PFSK-1 (cell line): ENCODE results near the gene MRPS15.

Experiments
- FOXP2 ChIP-seq: optimal IDR thresholded peaks from 2 replicates; pipeline ENCODE3; 2011; ENCODE audit warnings: borderline replicate concordance, control low read depth, inconsistent platforms; ENCODE audit not compliant: insufficient read depth; ENCODE audit errors: extremely low read length, extremely low read depth
- POLR2AphosphoS5 ChIP-seq: IDR thresholded peaks from 2 replicates; pipeline ENCODE4 v1.6.1; 2012; ENCODE audit warnings: low read depth, mild to moderate bottlenecking, control low read depth, low read length, moderate library complexity
- SIN3A ChIP-seq: IDR thresholded peaks from 2 replicates; pipeline ENCODE4 v1.6.1; 2012; ENCODE audit warnings: mild to moderate bottlenecking, low read length, moderate library complexity, borderline replicate concordance; ENCODE audit not compliant: insufficient read depth
- TAF1 ChIP-seq: IDR thresholded peaks from 2 replicates; pipeline ENCODE4 v1.6.1; 2012; ENCODE audit warnings: low read length, control low read depth, borderline replicate concordance; ENCODE audit not compliant: insufficient read depth
- TF ChIP-seq, protein P1 (sequence below), 2 experiments: IDR thresholded peaks; 2 replicates each; pipeline versions ENCODE4 v1.6.1 to v1.8.0; 2011 to 2012; ENCODE audit warnings: low read depth in 2 of 2, low read length in 2 of 2, control low read depth in 1 of 2, inconsistent platforms in 1 of 2, mild to moderate bottlenecking in 1 of 2, moderate library complexity in 1 of 2; ENCODE audit not compliant: insufficient read depth in 1 of 2

Gene MRPS15

DNA sequence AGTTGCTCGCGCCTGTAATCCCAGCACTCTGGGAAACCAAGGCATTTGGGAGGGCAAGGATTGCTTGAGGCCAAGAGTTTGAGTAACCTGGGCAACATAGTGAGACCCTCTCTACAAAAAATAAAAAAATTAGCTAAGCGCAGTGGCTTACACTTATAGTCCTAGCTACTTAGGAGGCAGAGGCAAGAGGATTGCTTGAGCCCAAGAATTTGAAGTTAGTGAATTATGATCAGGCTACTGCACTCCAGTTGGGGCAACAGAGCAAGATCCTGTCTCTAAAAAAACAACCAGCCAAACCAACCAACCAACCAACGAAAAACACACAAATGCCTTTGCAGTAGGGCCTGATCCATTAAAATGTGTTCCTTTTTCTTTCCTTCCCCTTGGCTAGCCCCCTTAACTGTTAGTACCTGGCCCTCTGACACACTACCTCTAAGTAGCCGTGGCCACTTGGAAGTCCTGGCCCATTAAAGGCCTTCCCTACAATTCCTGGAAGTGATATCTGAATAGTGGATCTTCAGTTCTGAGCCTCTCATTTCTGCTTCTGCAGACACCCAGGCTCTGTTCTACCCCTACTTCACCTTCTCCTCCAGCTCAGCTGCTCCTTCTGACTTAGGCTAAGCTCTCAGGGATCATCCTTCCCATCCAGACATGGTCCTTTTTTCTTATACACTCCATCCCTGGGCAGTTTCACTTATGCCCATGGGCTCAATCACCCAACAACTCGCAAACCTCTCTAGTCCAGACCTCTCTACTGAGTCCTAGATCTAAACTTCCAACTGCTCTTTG, 10.4 kb downstream of the MRPS15 start:
- no peak for TF ChIP-seq TAF1
- no peak for TF ChIP-seq SIN3A
- TF ChIP-seq FOXP2 = no peak
- TF ChIP-seq, protein P1, sequence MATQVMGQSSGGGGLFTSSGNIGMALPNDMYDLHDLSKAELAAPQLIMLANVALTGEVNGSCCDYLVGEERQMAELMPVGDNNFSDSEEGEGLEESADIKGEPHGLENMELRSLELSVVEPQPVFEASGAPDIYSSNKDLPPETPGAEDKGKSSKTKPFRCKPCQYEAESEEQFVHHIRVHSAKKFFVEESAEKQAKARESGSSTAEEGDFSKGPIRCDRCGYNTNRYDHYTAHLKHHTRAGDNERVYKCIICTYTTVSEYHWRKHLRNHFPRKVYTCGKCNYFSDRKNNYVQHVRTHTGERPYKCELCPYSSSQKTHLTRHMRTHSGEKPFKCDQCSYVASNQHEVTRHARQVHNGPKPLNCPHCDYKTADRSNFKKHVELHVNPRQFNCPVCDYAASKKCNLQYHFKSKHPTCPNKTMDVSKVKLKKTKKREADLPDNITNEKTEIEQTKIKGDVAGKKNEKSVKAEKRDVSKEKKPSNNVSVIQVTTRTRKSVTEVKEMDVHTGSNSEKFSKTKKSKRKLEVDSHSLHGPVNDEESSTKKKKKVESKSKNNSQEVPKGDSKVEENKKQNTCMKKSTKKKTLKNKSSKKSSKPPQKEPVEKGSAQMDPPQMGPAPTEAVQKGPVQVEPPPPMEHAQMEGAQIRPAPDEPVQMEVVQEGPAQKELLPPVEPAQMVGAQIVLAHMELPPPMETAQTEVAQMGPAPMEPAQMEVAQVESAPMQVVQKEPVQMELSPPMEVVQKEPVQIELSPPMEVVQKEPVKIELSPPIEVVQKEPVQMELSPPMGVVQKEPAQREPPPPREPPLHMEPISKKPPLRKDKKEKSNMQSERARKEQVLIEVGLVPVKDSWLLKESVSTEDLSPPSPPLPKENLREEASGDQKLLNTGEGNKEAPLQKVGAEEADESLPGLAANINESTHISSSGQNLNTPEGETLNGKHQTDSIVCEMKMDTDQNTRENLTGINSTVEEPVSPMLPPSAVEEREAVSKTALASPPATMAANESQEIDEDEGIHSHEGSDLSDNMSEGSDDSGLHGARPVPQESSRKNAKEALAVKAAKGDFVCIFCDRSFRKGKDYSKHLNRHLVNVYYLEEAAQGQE (IDR thresholded peaks at IDR 0.05; ENCODE audit: insufficient read depth in 1 of 2, low read depth in 2 of 2, low read length in 2 of 2) = no peak
- no peak for TF ChIP-seq POLR2AphosphoS5

DNA sequence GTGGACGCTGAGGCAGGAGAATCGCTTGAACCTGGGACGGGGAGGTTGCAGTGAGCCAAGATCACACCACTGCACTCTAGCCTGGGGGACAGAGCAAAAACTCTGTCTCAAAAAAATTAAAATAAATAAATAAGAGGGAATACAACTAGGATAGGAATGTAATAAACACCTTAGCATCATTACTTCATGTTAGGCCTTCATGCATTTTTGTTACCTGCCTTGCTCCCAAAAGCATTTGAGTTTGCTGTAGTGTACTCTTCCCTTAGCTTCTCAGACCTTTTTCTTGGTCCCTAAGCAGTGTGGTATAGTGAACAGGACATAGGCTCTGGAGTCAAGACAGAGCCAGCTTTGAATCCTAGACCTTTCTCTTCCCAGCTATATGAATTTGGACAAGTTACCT, 11.1 kb downstream of the MRPS15 start:
- TF ChIP-seq FOXP2 (no peak), SIN3A (no peak), POLR2AphosphoS5 (no peak), TAF1 (no peak)
- TF ChIP-seq, protein P1 (IDR thresholded peaks at IDR 0.05; ENCODE audit: insufficient read depth in 1 of 2, low read depth in 2 of 2, low read length in 2 of 2) = no peak

DNA sequence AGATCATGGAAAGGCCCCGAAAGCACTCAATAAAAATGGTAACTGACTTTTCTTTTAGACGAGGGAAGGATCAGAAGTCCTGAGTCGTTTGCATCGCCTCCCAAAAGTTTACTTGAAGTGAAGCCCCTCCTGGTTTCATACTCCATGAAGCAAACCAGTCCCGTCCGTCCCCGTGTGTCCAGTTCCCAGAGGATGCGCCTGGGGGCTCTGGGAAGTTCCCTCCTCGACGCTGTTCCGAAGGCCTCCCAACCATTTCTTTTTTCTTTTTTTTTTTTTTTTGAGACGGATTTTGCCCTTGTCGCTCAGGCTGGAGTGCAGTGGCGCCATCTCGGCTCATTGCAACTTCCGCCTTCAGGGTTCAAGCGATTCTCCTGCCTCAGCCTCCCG, 13.3 kb downstream of the MRPS15 start:
- TF ChIP-seq POLR2AphosphoS5 (no peak), TAF1 (no peak), SIN3A (no peak), FOXP2 (no peak)
- TF ChIP-seq, protein P1 (IDR thresholded peaks at IDR 0.05; ENCODE audit: insufficient read depth in 1 of 2, low read depth in 2 of 2, low read length in 2 of 2) = no peak

DNA sequence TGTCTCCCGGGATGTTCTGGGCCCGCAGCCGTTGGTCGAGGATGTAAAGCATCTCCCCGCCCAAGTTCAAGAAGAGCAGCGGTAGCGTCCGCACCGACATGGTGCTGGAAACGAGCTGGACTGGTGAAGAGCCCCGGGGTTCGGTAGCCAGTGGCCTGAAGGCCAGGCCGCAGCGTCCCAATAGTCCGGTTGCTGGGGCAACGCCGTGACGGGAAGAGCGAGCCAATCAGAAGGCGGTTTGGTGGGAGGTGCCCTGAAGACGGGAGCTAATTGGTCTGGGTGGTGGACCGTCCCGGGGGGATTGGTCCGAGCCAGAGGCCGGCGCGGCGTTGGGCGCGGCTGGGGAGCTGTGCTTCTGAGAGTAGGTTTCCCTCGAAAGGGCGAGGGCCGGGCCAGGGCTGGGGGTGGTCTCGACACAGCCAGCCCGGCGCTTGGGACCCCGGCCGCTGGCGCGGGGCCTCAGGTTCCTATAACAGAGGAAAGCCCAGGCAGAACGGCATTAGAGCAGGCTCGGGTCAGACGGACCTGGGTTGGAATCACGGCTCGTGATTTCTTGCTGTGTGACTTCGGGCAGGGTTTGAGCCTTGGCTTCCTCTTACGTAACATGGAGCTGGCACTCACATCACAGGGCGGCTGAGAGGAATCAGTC, 13.8 kb downstream of the MRPS15 start, which contains the start of gene OSCP1:
Gene OSCP1, minus strand, starts transcription at position 182 of the 649 bp plus-strand sequence. Its CDS starts 82 bp downstream, at position 100.
- TF ChIP-seq TAF1 (peak; percentile 43; the same call in 1 of the 2 replicates), SIN3A (no peak), FOXP2 (peak; percentile 45), POLR2AphosphoS5 (peak; percentile 91)
- TF ChIP-seq, protein P1 (IDR thresholded peaks at IDR 0.05; ENCODE audit: insufficient read depth in 1 of 2, low read depth in 2 of 2, low read length in 2 of 2) = no peak

DNA sequence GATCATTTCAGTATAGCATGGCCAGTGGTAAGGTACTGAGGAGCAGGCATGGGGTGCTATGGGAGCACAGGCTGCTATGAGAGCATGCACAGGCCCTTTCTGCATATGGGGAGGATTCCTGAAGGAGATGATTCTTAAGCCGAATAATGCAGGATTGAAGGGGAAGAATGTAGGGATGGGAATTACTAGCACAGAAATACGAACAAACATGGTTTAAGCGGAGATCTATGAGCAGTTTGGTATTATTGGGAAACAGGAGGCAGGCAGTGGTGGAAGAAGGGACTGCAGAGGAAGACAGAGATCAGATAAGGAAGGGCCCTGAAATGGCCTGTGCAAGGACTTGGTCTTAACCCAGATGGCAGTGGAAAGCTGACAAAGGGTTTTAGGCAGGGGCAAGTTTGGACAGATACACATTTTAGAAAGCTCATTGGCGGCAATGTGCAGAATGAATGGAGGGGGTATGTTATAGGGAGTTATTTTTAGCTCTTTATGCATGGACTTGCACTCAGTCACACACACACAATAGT, 15.6 kb downstream of the MRPS15 start:
- TF ChIP-seq FOXP2 (no peak), POLR2AphosphoS5 (no peak), SIN3A (no peak), TAF1 (no peak)
